ENCODE results near the gene PGF.
"Not testable (repeated sequence)": the region's sequence is repeated elsewhere in the genome, so short reads cannot be mapped to it uniquely, and the experiment has no call there.

The PGF gene

GRCh38 chr14:74938531-74939495, 16.6 kb downstream of the PGF start:
- DNase-seq = no peak

- DNase-seq = no peak
These were observed 18.2 kb downstream of the PGF start for GRCh38 chr14:74937171-74937570.

GRCh38 chr14:74936731-74937130, 18.7 kb downstream of the PGF start:
- no peak for DNase-seq

GRCh38 chr14:74936151-74936550, 19.2 kb downstream of the PGF start:
- DNase-seq = no peak

- DNase-seq = no peak
These were observed 20.1 kb downstream of the PGF start for GRCh38 chr14:74935360-74935680.

GRCh38 chr14:74934476-74935359, 20.7 kb downstream of the PGF start:
- no peak for DNase-seq

- DNase-seq = no peak
These were observed 21.4 kb downstream of the PGF start for GRCh38 chr14:74934041-74934440.

GRCh38 chr14:74932936-74933335, 22.5 kb downstream of the PGF start:
- DNase-seq = not testable (repeated sequence)

GRCh38 chr14:74932401-74932901, 22.9 kb downstream of the PGF start:
- DNase-seq = no peak

GRCh38 chr14:74931744-74932143, 23.7 kb downstream of the PGF start:
- DNase-seq = not testable (repeated sequence)

- DNase-seq = no peak
These were observed 26.2 kb downstream of the PGF start for GRCh38 chr14:74929242-74929641.

- no peak for DNase-seq
These were observed 28.2 kb downstream of the PGF start for GRCh38 chr14:74927225-74927624.

GRCh38 chr14:74924061-74924460, 31.3 kb downstream of the PGF start:
- DNase-seq = no peak

- peak; percentile 65 for DNase-seq
These were observed 32.5 kb downstream of the PGF start, which contains the start of gene RPS6KL1 for GRCh38 chr14:74922752-74923401. TSS of gene RPS6KL1 (minus strand) at chr14:74923260. CDS start at chr14:74921541, 1,719 bp downstream.

GRCh38 chr14:74921987-74922751, 33.2 kb downstream of the PGF start:
- no peak for DNase-seq

GRCh38 chr14:74921053-74921620, 34.3 kb downstream of the PGF start:
- no peak for DNase-seq

GRCh38 chr14:74920281-74920680, 35.1 kb downstream of the PGF start:
- DNase-seq = no peak

- DNase-seq = no peak
These were observed 35.8 kb downstream of the PGF start for GRCh38 chr14:74919421-74920165.

- DNase-seq = no peak
These were observed 37.0 kb downstream of the PGF start for GRCh38 chr14:74918380-74918779.

GRCh38 chr14:74917646-74918081, 37.7 kb downstream of the PGF start:
- no peak for DNase-seq

GRCh38 chr14:74917178-74917543, 38.2 kb downstream of the PGF start:
- no peak for DNase-seq
